Spleen (tissue), 11 donors: ENCODE measurements around the gene PLA2G3. TPM values are rescaled to one million over a fixed set of nuclear protein-coding genes. Genes with fewer than 3 reads are reported as not detected.

Source experiments
- microRNA-seq, 3 donors: library from miRNA; unstranded; fragments of <30 nt; microRNA quantifications; one replicate each; pipeline versions ENCODE4 to v1.1.0, GENCODE V29; 2019 to 2020
- polyA plus RNA-seq, 3 donors: library from polyadenylated mRNA; stranded (reverse); fragments of 200-250 nt; gene quantifications; one replicate each; pipeline ENCODE4 v1.2.1, GENCODE V29; 2013
- small RNA-seq, 4 donors: library from RNA; depleted of rRNA; stranded (forward); fragments of <200 nt; gene quantifications; one replicate each; pipeline ENCODE3, GENCODE V24; 2016
- total RNA-seq, 7 donors: library from RNA; depleted of rRNA in 3 of 7; stranded (reverse); fragments of >200 nt in 3 of 7; fragmentation: NEBNext Ultra II Directional in 4 of 7; extraction: Animal tissue kit (Norgen Biotek cat#: 25700) in 4 of 7; gene quantifications; one replicate each; pipeline versions ENCODE4 v1.1.0 to v1.2.1, GENCODE V29; 2016 to 2021
- donor health status: healthy with polysubstance abuse.
- donor health status: DM: no; HTN: no; CAD: no; lungs with moderate emphysema.
- donor health status: DM: no; HTN: no; CAD: no.
- donor health status: Bipolar disorder and iron deficiency.
- donor health status: healthy.
- donor health status: DM: no; HTN: no; CAD: no.
- donor health status: DM: yes; HTN: yes; CAD: no.

The PLA2G3 gene
- total and polyA plus RNA-seq, 10 donors, result not detected

Small RNA genes within 50 kb of the gene (microRNA-seq; reads per million reads assigned to microRNA genes)
- gene MIR3928, result 3.5 to 10.5 (median 6.5) reads per million in 3 donors

Small RNA genes within 50 kb of the gene (small RNA-seq; reads per million reads assigned to genes)
- gene MIR3928, result 0.49 to 1.1 (median 0.68) reads per million in 4 donors

Other genes starting within 250 kb of the PLA2G3 start
- gene MORC2, start 171.7 kb downstream of the PLA2G3 start, total RNA-seq, result 10 to 100 TPM; 18.2 to 24.4 (median 21.0) TPM
- gene MORC2, start 171.7 kb downstream of the PLA2G3 start, polyA plus RNA-seq, result 10 to 100 TPM; 19.2 to 24.7 (median 24.5) TPM
- 100 to 1,000 TPM in 2 of 7 donors, 10 to 100 TPM in 5; 62.1 to 127 (median 91.0) TPM for gene TUG1, start 171.2 kb downstream of the PLA2G3 start, total RNA-seq
- 10 to 100 TPM; 23.3 to 35.2 (median 24.3) TPM for gene TUG1, start 171.2 kb downstream of the PLA2G3 start, polyA plus RNA-seq
- gene SMTN, start 59.2 kb downstream of the PLA2G3 start, total RNA-seq, result 100 to 1,000 TPM; 124 to 230 (median 159) TPM
- gene SMTN, start 59.2 kb downstream of the PLA2G3 start, polyA plus RNA-seq, result 10 to 100 TPM; 21.2 to 88.9 (median 47.0) TPM
- 10 to 100 TPM; 47.0 to 74.4 (median 66.7) TPM for gene SELENOM, start 32.9 kb downstream of the PLA2G3 start, total RNA-seq
- gene SELENOM, start 32.9 kb downstream of the PLA2G3 start, polyA plus RNA-seq, result 100 to 1,000 TPM; 119 to 151 (median 138) TPM
- under 1 TPM in 5 of 7 donors, not detected in 2; 0.23 to 0.87 (median 0.60) TPM for gene INPP5J, start 17.5 kb downstream of the PLA2G3 start, total RNA-seq
- under 1 TPM; 0.14 to 0.51 (median 0.33) TPM for gene INPP5J, start 17.5 kb downstream of the PLA2G3 start, polyA plus RNA-seq
- gene RNF185, start 19.7 kb upstream of the PLA2G3 start, total RNA-seq, result 10 to 100 TPM; 22.6 to 28.5 (median 25.7) TPM
- 10 to 100 TPM; 12.4 to 19.3 (median 12.5) TPM for gene RNF185, start 19.7 kb upstream of the PLA2G3 start, polyA plus RNA-seq
- gene LIMK2, start 71.8 kb upstream of the PLA2G3 start, total RNA-seq, result 100 to 1,000 TPM in 3 of 7 donors, 10 to 100 TPM in 4; 51.6 to 182 (median 78.1) TPM
- gene LIMK2, start 71.8 kb upstream of the PLA2G3 start, polyA plus RNA-seq, result 10 to 100 TPM in 2 of 3 donors, 1 to 10 TPM in 1; 6.1 to 15.2 (median 11.0) TPM
- 100 to 1,000 TPM in 5 of 7 donors, 10 to 100 TPM in 2; 36.6 to 152 (median 104) TPM for gene PIK3IP1, start 152.0 kb upstream of the PLA2G3 start, total RNA-seq
- 10 to 100 TPM; 36.1 to 94.7 (median 40.6) TPM for gene PIK3IP1, start 152.0 kb upstream of the PLA2G3 start, polyA plus RNA-seq
- 10 to 100 TPM; 24.7 to 36.9 (median 33.4) TPM for gene PATZ1, start 205.8 kb upstream of the PLA2G3 start, total RNA-seq
- 10 to 100 TPM; 19.8 to 25.6 (median 20.6) TPM for gene PATZ1, start 205.8 kb upstream of the PLA2G3 start, polyA plus RNA-seq